SU-DHL-6 (cell line): Measurements from ENCODE around the gene FGF1.

Experiments
- H2AFZ ChIP-seq: fragments of 200-600 bp; sonication (generic); 2 replicates; pipeline ENCODE4 v1.6.1; 2014; ENCODE audit warnings: low read depth, mild to moderate bottlenecking, moderate library complexity, mixed read lengths, antibody characterized with exemption, low read length; ENCODE audit not compliant: severe bottlenecking
- H3F3A ChIP-seq: fragments of 200-600 bp; shearing (Covaris generic); 2 replicates; pipeline ENCODE4 v1.6.0; 2016; ENCODE audit warnings: antibody characterized with exemption, mild to moderate bottlenecking; ENCODE audit not compliant: insufficient read depth
- H3K27ac ChIP-seq: fragments of 200-600 bp; sonication (generic); 2 replicates; pipeline ENCODE4 v1.5.1; 2016; ENCODE audit warnings: low read depth, mild to moderate bottlenecking, low read length, moderate library complexity, mixed read lengths
- H3K27me3 ChIP-seq: fragments of 200-600 bp; sonication (generic), shearing (Covaris generic); 2 replicates; pipeline ENCODE4 v1.6.0; 2014; ENCODE audit warnings: mild to moderate bottlenecking, low read length
- H3K36me3 ChIP-seq: fragments of 200-600 bp; sonication (generic); 2 replicates; pipeline ENCODE4 v1.6.1; 2014; ENCODE audit warnings: mild to moderate bottlenecking, low read length, mixed read lengths
- H3K4me2 ChIP-seq: fragments of 300-600, 200-600 bp; shearing (Covaris generic), sonication (generic); 2 replicates; pipeline ENCODE4 v1.6.0; 2014; ENCODE audit warnings: low read length, low read depth, mild to moderate bottlenecking; ENCODE audit not compliant: poor library complexity, severe bottlenecking
- H3K4me3 ChIP-seq: fragments of 200-600 bp; sonication (generic); 2 replicates; pipeline ENCODE4 v1.5.1; 2014; ENCODE audit warnings: antibody characterized with exemption, low read length, mild to moderate bottlenecking, mixed read lengths; ENCODE audit not compliant: insufficient read depth, poor library complexity, severe bottlenecking
- H3K79me2 ChIP-seq: fragments of 200-600 bp; sonication (generic); 2 replicates; pipeline ENCODE4 v1.6.1; 2014; ENCODE audit warnings: mild to moderate bottlenecking, low read length, moderate library complexity; ENCODE audit not compliant: insufficient read depth
- H3K9ac ChIP-seq: fragments of 200-600 bp; sonication (generic); 2 replicates; pipeline ENCODE4 v1.7.0; 2014; ENCODE audit warnings: mild to moderate bottlenecking, low read length
- H3K9me2 ChIP-seq: fragments of 200-600 bp; sonication (generic); replicated peaks from 2 replicates; pipeline ENCODE4 v1.6.1; 2014; ENCODE audit warnings: low read length; ENCODE audit not compliant: insufficient read depth
- H3K9me3 ChIP-seq: fragments of 200-600 bp; sonication (generic); 2 replicates; pipeline ENCODE4 v1.6.1; 2014; ENCODE audit warnings: low read length, mixed read lengths; ENCODE audit not compliant: insufficient read depth
- H4K20me1 ChIP-seq: fragments of 200-600 bp; sonication (generic); 2 replicates; pipeline ENCODE4 v1.6.1; 2014; ENCODE audit warnings: low read depth, mild to moderate bottlenecking, antibody characterized with exemption, low read length, moderate library complexity, mixed read lengths
- CTCF ChIP-seq: fragments of 200-600 bp; sonication (generic); IDR thresholded peaks from one replicate; pipeline ENCODE4 v1.5.1; 2017; ENCODE audit warnings: antibody characterized with exemption, mild to moderate bottlenecking, low read length, moderate library complexity; ENCODE audit not compliant: insufficient read depth, poor library complexity, severe bottlenecking
- EZH2phosphoT487 ChIP-seq: fragments of 200-600 bp; sonication (generic), shearing (Covaris generic); conservative IDR thresholded peaks from 2 replicates; pipeline ENCODE4 v1.6.1; 2018; ENCODE audit warnings: mild to moderate bottlenecking, antibody characterized with exemption, low read length, moderate library complexity, mixed read lengths

The FGF1 gene

GRCh38 chr5:142627383-142628217 lies 58.3 kb downstream of the FGF1 start:
- TF ChIP-seq EZH2phosphoT487: no peak
- TF ChIP-seq CTCF: no peak
- Histone ChIP-seq H3K4me3 (no peak overlapping the region), H3K4me2 (no peak overlapping the region), H2AFZ (no peak overlapping the region), H3K9ac (no peak overlapping the region), H3K79me2 (no peaks in the 10 kb centered on the region), H3F3A (no peaks in the 10 kb centered on the region), H3K9me3 (no peaks in the 10 kb centered on the region), H3K9me2 (no peaks in the 10 kb centered on the region), H4K20me1 (no peaks in the 10 kb centered on the region; the same call in 1 of the 2 replicates), H3K27me3 (no peaks in the 10 kb centered on the region), H3K27ac (no peak overlapping the region), H3K36me3 (no peaks in the 10 kb centered on the region)

- Histone ChIP-seq H3K79me2 (no peaks in the 10 kb centered on the region), H3K4me2 (no peak overlapping the region), H3K9ac (no peak overlapping the region), H3K36me3 (no peaks in the 10 kb centered on the region), H2AFZ (no peak overlapping the region), H3K4me3 (no peak overlapping the region), H3F3A (no peaks in the 10 kb centered on the region), H3K27ac (no peak overlapping the region), H3K27me3 (no peaks in the 10 kb centered on the region), H3K9me3 (no peaks in the 10 kb centered on the region), H4K20me1 (no peaks in the 10 kb centered on the region; the same call in 1 of the 2 replicates), H3K9me2 (no peaks in the 10 kb centered on the region)
- no peak for TF ChIP-seq CTCF
- no peak for TF ChIP-seq EZH2phosphoT487
These were observed 59.1 kb downstream of the FGF1 start for GRCh38 chr5:142626786-142627185.

GRCh38 chr5:142626099-142626498 lies 59.8 kb downstream of the FGF1 start:
- H3K79me2 ChIP-seq: no peaks in the 10 kb centered on the region
- H3K9ac ChIP-seq: no peak overlapping the region
- no peaks in the 10 kb centered on the region for H3K27me3 ChIP-seq
- H3F3A ChIP-seq: no peaks in the 10 kb centered on the region
- TF ChIP-seq EZH2phosphoT487: no peak
- TF ChIP-seq CTCF: no peak
- H3K9me2 ChIP-seq: no peaks in the 10 kb centered on the region
- H4K20me1 ChIP-seq: no peaks in the 10 kb centered on the region; the same call in 1 of the 2 replicates
- no peak overlapping the region for H3K27ac ChIP-seq
- H3K36me3 ChIP-seq: no peaks in the 10 kb centered on the region
- H3K4me3 ChIP-seq: no peak overlapping the region
- H3K4me2 ChIP-seq: no peak overlapping the region
- H3K9me3 ChIP-seq: no peaks in the 10 kb centered on the region
- H2AFZ ChIP-seq: no peak overlapping the region
